Stimulated activated naive CD8-positive, alpha-beta T cell treated with anti-CD3 and anti-CD28 coated beads, Interleukin-15, amount 100 ng/mL, for 72 hours (primary cell): ENCODE data around the gene TUBA1B.
A peak's percentile ranks its signal among the peaks of the same experiment; 100 is the strongest.

ENCODE experiments used
- ATAC-seq: fragments of 150-1000 bp; cut with Tn5 transposase; 2 replicates; pipeline ENCODE4 v1.10.0; 2021; ENCODE audit warnings: mild to moderate bottlenecking, moderate library complexity
- DNase-seq, 2 donors: peaks; one replicate each; pipeline ENCODE4 v3.0.0; 2021 to 2022
- H3K27ac Mint-ChIP-seq, 2 donors: one replicate each; pipeline ENCODE4 v1.8.0; 2022; ENCODE audit warnings: mild to moderate bottlenecking in 2 of 2, mixed read lengths in 2 of 2, moderate library complexity in 2 of 2
- H3K27me3 Mint-ChIP-seq: one replicate; pipeline ENCODE4 v1.8.0; 2022; ENCODE audit warnings: mixed read lengths
- H3K4me1 Mint-ChIP-seq: one replicate; pipeline ENCODE4 v1.8.0; 2022; ENCODE audit warnings: mild to moderate bottlenecking, mixed read lengths
- H3K4me3 Mint-ChIP-seq, 2 donors: one replicate each; pipeline ENCODE4 v1.8.0; 2022; ENCODE audit warnings: mild to moderate bottlenecking in 2 of 2, mixed read lengths in 2 of 2, moderate library complexity in 1 of 2
- H3K9me3 Mint-ChIP-seq, 2 donors: one replicate each; pipeline ENCODE4 v1.8.0; 2022; ENCODE audit warnings: mixed read lengths in 2 of 2

Gene TUBA1B

GRCh38 chr12:49100380-49100779, 30.8 kb downstream of the TUBA1B start:
- H3K9me3 Mint-ChIP-seq = no peaks in the 10 kb centered on the region
- H3K27me3 Mint-ChIP-seq = peaks cover 4% of the 10 kb centered on the region
- H3K4me3 Mint-ChIP-seq = no peak overlapping the region
- peak overlapping the region in 1 of 2 donors; percentile 63 for H3K27ac Mint-ChIP-seq
- peaks cover 2% of the 10 kb centered on the region for H3K4me1 Mint-ChIP-seq
- no peak for DNase-seq
- ATAC-seq = no peak

GRCh38 chr12:49098703-49099102, 32.5 kb downstream of the TUBA1B start:
- Mint-ChIP-seq H3K4me1 (peaks cover 8% of the 10 kb centered on the region), H3K4me3 (no peak overlapping the region), H3K27me3 (peaks cover 21% of the 10 kb centered on the region), H3K9me3 (no peaks in the 10 kb centered on the region), H3K27ac (no peak overlapping the region)
- DNase-seq = no peak
- ATAC-seq = no peak

GRCh38 chr12:49098035-49098451, 33.2 kb downstream of the TUBA1B start:
- no peak overlapping the region for H3K27ac Mint-ChIP-seq
- ATAC-seq = peak; percentile 58
- H3K27me3 Mint-ChIP-seq = peaks cover 28% of the 10 kb centered on the region
- peaks cover 13% of the 10 kb centered on the region for H3K4me1 Mint-ChIP-seq
- peak; percentile 56 to 59 for DNase-seq
- H3K9me3 Mint-ChIP-seq = no peaks in the 10 kb centered on the region
- no peak overlapping the region for H3K4me3 Mint-ChIP-seq

GRCh38 chr12:49097381-49097780, 33.8 kb downstream of the TUBA1B start:
- Mint-ChIP-seq H3K9me3 (no peaks in the 10 kb centered on the region), H3K4me1 (peaks cover 18% of the 10 kb centered on the region), H3K4me3 (no peak overlapping the region), H3K27me3 (peaks cover 34% of the 10 kb centered on the region), H3K27ac (no peak overlapping the region)
- no peak for ATAC-seq
- no peak for DNase-seq

- peaks cover 58% of the 10 kb centered on the region for H3K27me3 Mint-ChIP-seq
- peak overlapping the region in 1 of 2 donors; percentile 25 for H3K4me3 Mint-ChIP-seq
- no peak overlapping the region for H3K27ac Mint-ChIP-seq
- DNase-seq = no peak
- H3K9me3 Mint-ChIP-seq = no peaks in the 10 kb centered on the region
- peaks cover 42% of the 10 kb centered on the region for H3K4me1 Mint-ChIP-seq
- ATAC-seq = no peak
Measured at GRCh38 chr12:49094975-49095365, 36.2 kb downstream of the TUBA1B start.

GRCh38 chr12:49094160-49094974, 36.8 kb downstream of the TUBA1B start, which contains the start of gene DHH:
TSS of gene DHH (minus strand) at chr12:49094801. CDS start at chr12:49094512, 289 bp downstream.
- no peak for DNase-seq
- H3K27me3 Mint-ChIP-seq = peaks cover 64% of the 10 kb centered on the region
- H3K9me3 Mint-ChIP-seq = no peaks in the 10 kb centered on the region
- peak within 1 kb of the TSS; percentile 57 to 60 for H3K4me3 Mint-ChIP-seq
- peak; percentile 12 for ATAC-seq
- peaks cover 48% of the 10 kb centered on the region for H3K4me1 Mint-ChIP-seq
- H3K27ac Mint-ChIP-seq = no peak within 1 kb of the TSS

GRCh38 chr12:49093792-49094159, 37.4 kb downstream of the TUBA1B start:
- no peak for DNase-seq
- Mint-ChIP-seq H3K27ac (no peak overlapping the region), H3K27me3 (peaks cover 70% of the 10 kb centered on the region), H3K9me3 (no peaks in the 10 kb centered on the region), H3K4me1 (peaks cover 53% of the 10 kb centered on the region), H3K4me3 (peak overlapping the region; percentile 57 to 60)
- ATAC-seq = no peak

- no peaks in the 10 kb centered on the region for H3K9me3 Mint-ChIP-seq
- no peak overlapping the region for H3K27ac Mint-ChIP-seq
- peaks cover 62% of the 10 kb centered on the region for H3K4me1 Mint-ChIP-seq
- H3K27me3 Mint-ChIP-seq = peaks cover 77% of the 10 kb centered on the region
- ATAC-seq (no peak), DNase-seq (no peak)
- no peak overlapping the region for H3K4me3 Mint-ChIP-seq
Measured at GRCh38 chr12:49092816-49093406, 38.3 kb downstream of the TUBA1B start.

GRCh38 chr12:49092086-49092815, 38.9 kb downstream of the TUBA1B start:
- peak overlapping the region; percentile 75 to 81 for H3K4me3 Mint-ChIP-seq
- no peaks in the 10 kb centered on the region for H3K9me3 Mint-ChIP-seq
- ATAC-seq (peak; percentile 55), DNase-seq (peak; percentile 53 to 66)
- H3K4me1 Mint-ChIP-seq = peaks cover 68% of the 10 kb centered on the region
- H3K27me3 Mint-ChIP-seq = peaks cover 77% of the 10 kb centered on the region
- no peak overlapping the region for H3K27ac Mint-ChIP-seq

GRCh38 chr12:49091836-49092085, 39.4 kb downstream of the TUBA1B start:
- Mint-ChIP-seq H3K9me3 (no peaks in the 10 kb centered on the region), H3K4me3 (peak overlapping the region; percentile 36 to 81), H3K27ac (peak overlapping the region in 1 of 2 donors; percentile 72), H3K4me1 (peaks cover 68% of the 10 kb centered on the region), H3K27me3 (peaks cover 82% of the 10 kb centered on the region)
- ATAC-seq (no peak), DNase-seq (no peak)

- peaks cover 87% of the 10 kb centered on the region for H3K27me3 Mint-ChIP-seq
- peak overlapping the region; percentile 61 to 81 for H3K4me3 Mint-ChIP-seq
- ATAC-seq = no peak
- H3K27ac Mint-ChIP-seq = peak overlapping the region in 1 of 2 donors; percentile 72
- no peak for DNase-seq
- H3K4me1 Mint-ChIP-seq = peaks cover 68% of the 10 kb centered on the region
- no peaks in the 10 kb centered on the region for H3K9me3 Mint-ChIP-seq
Measured at GRCh38 chr12:49091056-49091835, 39.9 kb downstream of the TUBA1B start.

GRCh38 chr12:49089821-49090773, 41.1 kb downstream of the TUBA1B start:
- peak; percentile 49 to 56 for DNase-seq
- peaks cover 68% of the 10 kb centered on the region for H3K4me1 Mint-ChIP-seq

GRCh38 chr12:49088932-49089330, 42.3 kb downstream of the TUBA1B start:
- ATAC-seq = no peak
- no peak for DNase-seq
- Mint-ChIP-seq H3K9me3 (no peaks in the 10 kb centered on the region), H3K27me3 (peaks cover 68% of the 10 kb centered on the region), H3K27ac (no peak overlapping the region), H3K4me3 (peak overlapping the region; percentile 37 to 71), H3K4me1 (peaks cover 62% of the 10 kb centered on the region)

More at GRCh38 chr12:49089821-49090773, 41.1 kb downstream of the TUBA1B start:
- peaks cover 80% of the 10 kb centered on the region for H3K27me3 Mint-ChIP-seq
- H3K9me3 Mint-ChIP-seq = no peaks in the 10 kb centered on the region
- H3K27ac Mint-ChIP-seq = peak overlapping the region in 1 of 2 donors; percentile 10
- ATAC-seq = peak; percentile 48
- peak overlapping the region; percentile 81 to 82 for H3K4me3 Mint-ChIP-seq

GRCh38 chr12:49088150-49088931, 42.9 kb downstream of the TUBA1B start:
- H3K9me3 Mint-ChIP-seq = no peaks in the 10 kb centered on the region
- H3K27me3 Mint-ChIP-seq = peaks cover 62% of the 10 kb centered on the region
- DNase-seq (peak; percentile 70 to 76), ATAC-seq (peak; percentile 87)
- H3K4me1 Mint-ChIP-seq = peaks cover 56% of the 10 kb centered on the region
- no peak overlapping the region for H3K27ac Mint-ChIP-seq
- H3K4me3 Mint-ChIP-seq = peak overlapping the region; percentile 37 to 71
